WTC11 (cell line): ENCODE data around the gene IFT122. TPM values are rescaled to one million over a fixed set of nuclear protein-coding genes. Genes with fewer than 3 reads are reported as not detected.

Experiments used
- ATAC-seq: fragments of 200-7000 bp; cut with Tn5 transposase; 2 replicates; pipeline ENCODE4 v1.10.0; 2021; ENCODE audit warnings: mild to moderate bottlenecking, moderate library complexity
- CTCF ChIA-PET: fragments of 300-600 bp; sonication (Branson Sonifier 250); formaldehyde crosslinking; loops from one replicate; lab custom pipeline; 2021; ENCODE audit warnings: antibody characterized with exemption; lab: Charles Lee
- POLR2A ChIA-PET: fragments of 350-600 bp; sonication (Branson Sonifier 250); formaldehyde crosslinking; loops from one replicate; lab custom pipeline; 2021; ENCODE audit warnings: antibody characterized with exemption; lab: Charles Lee
- DNase-seq: peaks from one replicate; pipeline ENCODE4 v3.0.0; 2021; ENCODE audit warnings: low spot score
- H3K27ac Mint-ChIP-seq: 2 replicates; pipeline ENCODE4 v1.8.0; 2021; ENCODE audit warnings: mixed read lengths
- H3K27me3 Mint-ChIP-seq: 2 replicates; pipeline ENCODE4 v1.8.0; 2021; ENCODE audit warnings: low read depth, mild to moderate bottlenecking, moderate library complexity, mixed read lengths
- H3K36me3 Mint-ChIP-seq: 2 replicates; pipeline ENCODE4 v1.8.0; 2021; ENCODE audit warnings: mixed read lengths
- H3K4me1 Mint-ChIP-seq: 2 replicates; pipeline ENCODE4 v1.8.0; 2022; ENCODE audit warnings: mixed read lengths
- H3K4me3 Mint-ChIP-seq: 2 replicates; pipeline ENCODE4 v1.8.0; 2021; ENCODE audit warnings: mild to moderate bottlenecking, moderate library complexity, mixed read lengths
- H3K9me3 Mint-ChIP-seq: 2 replicates; pipeline ENCODE4 v1.8.0; 2021; ENCODE audit warnings: mixed read lengths
- AR ChIP-seq: fragments of 250-450 bp; sonication (Bioruptor Pico); IDR thresholded peaks from 2 replicates; pipeline ENCODE4 v1.9.0; 2021; ENCODE audit warnings: mild to moderate bottlenecking
- CREM ChIP-seq: sonication (generic); formaldehyde crosslinking; IDR thresholded peaks from 2 replicates; pipeline ENCODE4 v1.8.1; 2022; ENCODE audit warnings: mild to moderate bottlenecking, missing genetic modification reagents, moderate library complexity
- E2F5 ChIP-seq: sonication (generic); formaldehyde crosslinking; IDR thresholded peaks from 2 replicates; pipeline ENCODE4 v1.8.1; 2022; ENCODE audit warnings: mild to moderate bottlenecking, moderate library complexity, missing genetic modification reagents
- ELF4 ChIP-seq: sonication (generic); formaldehyde crosslinking; IDR thresholded peaks from 2 replicates; pipeline ENCODE4 v1.8.1; 2022; ENCODE audit warnings: low read depth, mild to moderate bottlenecking, moderate library complexity, missing genetic modification reagents
- EMX1 ChIP-seq: fragments of 250-450 bp; sonication (Bioruptor Pico); IDR thresholded peaks from 2 replicates; pipeline ENCODE4 v1.8.0; 2021; ENCODE audit warnings: mild to moderate bottlenecking
- ETV6 ChIP-seq: sonication (generic); formaldehyde crosslinking; IDR thresholded peaks from 2 replicates; pipeline ENCODE4 v1.8.1; 2022; ENCODE audit warnings: mild to moderate bottlenecking, missing genetic modification reagents
- FOXP1 ChIP-seq: sonication (generic); formaldehyde crosslinking; IDR thresholded peaks from 2 replicates; pipeline ENCODE4 v1.8.0; 2022; ENCODE audit warnings: missing genetic modification reagents, mild to moderate bottlenecking, moderate library complexity, borderline replicate concordance
- HMGXB4 ChIP-seq: sonication (generic); formaldehyde crosslinking; IDR thresholded peaks from 2 replicates; pipeline ENCODE4 v1.8.1; 2023; ENCODE audit warnings: mild to moderate bottlenecking, moderate library complexity, missing genetic modification reagents
- MLX ChIP-seq: sonication (generic); formaldehyde crosslinking; IDR thresholded peaks from 2 replicates; pipeline ENCODE4 v1.8.1; 2023; ENCODE audit warnings: mild to moderate bottlenecking, missing genetic modification reagents, moderate library complexity
- NFE2L1 ChIP-seq: sonication (generic); formaldehyde crosslinking; IDR thresholded peaks from 2 replicates; pipeline ENCODE4 v1.8.1; 2023; ENCODE audit warnings: missing genetic modification reagents
- PRDM15 ChIP-seq: sonication (generic); formaldehyde crosslinking; IDR thresholded peaks from 2 replicates; pipeline ENCODE4 v1.8.0; 2022; ENCODE audit warnings: missing genetic modification reagents
- RORB ChIP-seq: fragments of 250-450 bp; sonication (Bioruptor Pico); IDR thresholded peaks from 2 replicates; pipeline ENCODE4 v1.9.0; 2021; ENCODE audit warnings: mild to moderate bottlenecking
- TEAD1 ChIP-seq: sonication (generic); formaldehyde crosslinking; IDR thresholded peaks from 2 replicates; pipeline ENCODE4 v1.8.0; 2022; ENCODE audit warnings: mild to moderate bottlenecking, missing genetic modification reagents
- USF1 ChIP-seq: sonication (generic); formaldehyde crosslinking; IDR thresholded peaks from 2 replicates; pipeline ENCODE4 v1.8.0; 2022; ENCODE audit warnings: mild to moderate bottlenecking, missing genetic modification reagents
- ZNF219 ChIP-seq: sonication (generic); formaldehyde crosslinking; IDR thresholded peaks from 2 replicates; pipeline ENCODE4 v1.8.0; 2023; ENCODE audit warnings: missing genetic modification reagents, mild to moderate bottlenecking, borderline replicate concordance
- ZNF423 ChIP-seq: fragments of 250-450 bp; sonication (Bioruptor Pico); IDR thresholded peaks from 2 replicates; pipeline ENCODE4 v2.1.2; 2022; ENCODE audit warnings: mild to moderate bottlenecking, moderate library complexity
- total RNA-seq: library from RNA; stranded (reverse); gene quantifications from 3 replicates; pipeline ENCODE4 v1.2.3, GENCODE V29; 2021
- TF ChIP-seq, protein P1 (sequence below): sonication (generic); formaldehyde crosslinking; IDR thresholded peaks from 2 replicates; pipeline ENCODE4 v1.8.1; 2022; ENCODE audit warnings: low read depth, mild to moderate bottlenecking, moderate library complexity, missing genetic modification reagents, borderline replicate concordance
- TF ChIP-seq, protein P2 (sequence below): fragments of 250-450 bp; sonication (Bioruptor Pico); conservative IDR thresholded peaks from 2 replicates; pipeline ENCODE4 v1.9.0; 2021; ENCODE audit warnings: mild to moderate bottlenecking

IFT122 gene
- total RNA-seq, 1 experiment from 2014 or later, result 22.8 TPM

DNA sequence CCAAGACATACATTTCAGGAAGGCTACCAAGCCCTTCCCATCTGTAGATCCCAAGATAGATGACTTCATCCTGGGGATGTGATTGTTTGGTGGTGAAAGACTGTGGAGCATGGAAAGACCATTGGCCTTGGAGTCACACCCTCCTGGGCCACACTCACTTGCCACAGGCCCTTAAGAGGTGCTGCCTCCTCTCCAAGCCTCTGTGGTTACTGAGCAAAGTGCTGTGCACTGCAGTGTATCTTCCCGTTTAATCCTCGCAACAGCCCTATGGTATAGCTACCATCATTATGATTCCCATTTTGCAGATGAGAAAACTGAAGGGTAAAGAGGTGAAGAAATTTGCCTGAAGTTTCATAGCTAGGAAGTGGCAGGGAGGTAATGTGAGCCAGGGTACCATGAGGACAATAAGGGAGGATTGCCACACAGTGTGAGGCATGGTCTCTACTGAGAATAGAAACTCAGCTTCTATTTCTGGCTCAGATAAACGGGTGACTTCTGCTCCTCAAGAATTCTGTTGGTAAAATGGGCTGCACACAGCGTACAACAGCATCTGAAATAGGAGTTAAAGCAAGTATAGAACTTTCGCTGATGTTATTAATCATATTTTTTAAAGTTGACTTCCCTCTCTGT, 64.6 kb downstream of the IFT122 start:
- Mint-ChIP-seq H3K4me3 (no peak overlapping the region), H3K27me3 (no peaks in the 10 kb centered on the region), H3K27ac (no peak overlapping the region), H3K4me1 (peaks cover 10% of the 10 kb centered on the region), H3K36me3 (no peaks in the 10 kb centered on the region; the same call in 1 of the 2 replicates), H3K9me3 (no peaks in the 10 kb centered on the region)
- TF ChIP-seq CREM (CRISPR knock-in tag), result no peak
- TF ChIP-seq HMGXB4, result no peak
- no peak for TF ChIP-seq TEAD1 (CRISPR knock-in tag)
- no peak for TF ChIP-seq FOXP1 (CRISPR knock-in tag)
- no peak for TF ChIP-seq ZNF219
- TF ChIP-seq ELF4 (CRISPR knock-in tag), result no peak
- no peak for TF ChIP-seq PRDM15
- TF ChIP-seq MLX, result no peak
- TF ChIP-seq NFE2L1 (CRISPR knock-in tag), result no peak
- no peak for TF ChIP-seq EMX1 (CRISPR knock-in tag)
- TF ChIP-seq ZNF423, result no peak
- no peak for TF ChIP-seq RORB (CRISPR knock-in tag)
- TF ChIP-seq, protein P1, sequence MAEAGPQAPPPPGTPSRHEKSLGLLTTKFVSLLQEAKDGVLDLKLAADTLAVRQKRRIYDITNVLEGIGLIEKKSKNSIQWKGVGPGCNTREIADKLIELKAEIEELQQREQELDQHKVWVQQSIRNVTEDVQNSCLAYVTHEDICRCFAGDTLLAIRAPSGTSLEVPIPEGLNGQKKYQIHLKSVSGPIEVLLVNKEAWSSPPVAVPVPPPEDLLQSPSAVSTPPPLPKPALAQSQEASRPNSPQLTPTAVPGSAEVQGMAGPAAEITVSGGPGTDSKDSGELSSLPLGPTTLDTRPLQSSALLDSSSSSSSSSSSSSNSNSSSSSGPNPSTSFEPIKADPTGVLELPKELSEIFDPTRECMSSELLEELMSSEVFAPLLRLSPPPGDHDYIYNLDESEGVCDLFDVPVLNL (CRISPR knock-in tag), result no peak
- TF ChIP-seq, protein P2, sequence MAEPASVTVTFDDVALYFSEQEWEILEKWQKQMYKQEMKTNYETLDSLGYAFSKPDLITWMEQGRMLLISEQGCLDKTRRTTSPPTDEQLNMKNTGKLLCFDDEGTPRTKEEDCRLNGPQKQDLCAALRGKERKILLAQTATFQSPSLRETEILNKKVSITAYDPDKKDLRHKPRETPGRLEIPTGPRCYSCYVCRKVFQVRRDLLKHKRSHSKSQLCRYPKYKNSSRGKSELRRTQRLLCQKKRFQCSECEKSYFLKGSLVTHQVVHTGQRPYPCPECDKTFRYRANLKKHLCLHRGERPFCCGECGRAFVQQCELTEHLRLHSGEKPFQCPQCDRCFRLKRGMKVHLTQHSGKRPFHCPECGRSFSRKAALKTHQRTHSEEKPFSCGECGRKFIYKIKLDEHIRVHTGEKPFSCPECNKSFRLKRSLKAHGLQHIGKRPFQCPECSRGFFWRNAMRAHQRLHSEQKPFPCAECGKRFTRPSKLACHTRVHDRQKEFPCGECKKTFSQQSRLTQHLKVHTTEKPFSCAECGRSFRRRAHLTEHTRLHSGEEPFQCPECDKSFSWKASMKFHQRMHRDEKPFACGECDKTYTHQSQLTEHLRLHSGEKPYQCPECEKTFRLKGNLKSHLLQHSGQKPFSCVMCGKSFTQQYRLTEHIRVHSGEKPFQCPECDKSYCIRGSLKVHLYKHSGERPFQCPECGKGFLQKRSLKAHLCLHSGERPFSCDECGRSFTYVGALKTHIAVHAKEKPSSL (CRISPR knock-in tag), result no peak
- no peak for TF ChIP-seq USF1 (CRISPR knock-in tag)
- no peak for TF ChIP-seq E2F5 (CRISPR knock-in tag)
- no peak for TF ChIP-seq ETV6 (CRISPR knock-in tag)
- TF ChIP-seq AR (CRISPR knock-in tag), result no peak
- no peak for ATAC-seq
- ChIA-PET CTCF (interaction anchor here (2.0 kb wide), 1 partner anchor 14 kb away, joined by 11 read pairs; no protein-coding TSS in a partner anchor), POLR2A (no interaction called here)
- DNase-seq, result no peak
